Activated CD4-positive, alpha-beta T cell treated with anti-CD3 and anti-CD28 coated beads, Interleukin-2, amount 50 U/mL, for 16 hours (primary cell): ENCODE data around the gene FBXW11.
"Not testable (repeated sequence)": the region's sequence is repeated elsewhere in the genome, so short reads cannot be mapped to it uniquely, and the experiment has no call there.

ENCODE experiments used
- DNase-seq: peaks from one replicate; pipeline ENCODE4 v3.0.0-alpha.2; 2020

FBXW11 gene

DNA sequence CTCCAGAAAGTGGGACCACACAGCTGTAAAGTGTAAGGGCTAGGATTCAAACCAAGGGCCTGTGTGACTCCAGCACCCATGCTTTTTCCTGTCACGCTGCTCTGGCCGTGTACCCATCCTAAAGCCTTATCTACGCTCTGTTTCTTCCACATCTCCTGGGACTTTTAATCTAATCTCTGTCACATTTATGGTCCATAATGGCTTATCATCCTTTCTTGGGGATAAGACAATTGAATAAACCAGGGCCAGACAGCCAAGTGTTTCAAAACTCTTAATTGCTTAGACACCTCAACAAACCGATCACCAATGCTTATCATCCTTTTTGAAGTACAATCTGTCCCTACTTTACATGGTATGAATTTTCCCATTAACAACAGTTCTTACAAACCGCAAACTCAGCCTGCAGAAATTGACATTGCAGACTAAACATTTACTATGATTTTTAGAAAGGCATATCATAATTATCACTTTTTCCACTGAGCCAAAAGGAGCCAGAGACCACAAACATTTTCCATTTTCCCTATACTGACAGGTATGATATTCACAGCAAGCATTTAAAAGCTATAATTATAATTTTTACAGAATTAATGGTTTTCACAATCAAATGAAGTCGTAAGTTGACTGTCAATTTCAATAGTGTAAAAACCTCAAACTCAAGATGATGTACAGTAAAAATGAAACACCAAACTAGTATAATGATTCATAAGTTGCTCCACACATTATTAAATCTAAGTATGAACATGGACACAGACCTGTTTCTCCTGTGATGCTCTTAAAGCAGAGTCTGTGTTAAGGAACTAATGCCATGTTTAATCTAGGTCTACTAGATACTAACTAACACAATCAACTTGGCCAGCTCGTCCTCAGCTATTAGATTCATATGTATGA lies 99.5 kb downstream of the FBXW11 start:
- peak; percentile 75 for DNase-seq

DNA sequence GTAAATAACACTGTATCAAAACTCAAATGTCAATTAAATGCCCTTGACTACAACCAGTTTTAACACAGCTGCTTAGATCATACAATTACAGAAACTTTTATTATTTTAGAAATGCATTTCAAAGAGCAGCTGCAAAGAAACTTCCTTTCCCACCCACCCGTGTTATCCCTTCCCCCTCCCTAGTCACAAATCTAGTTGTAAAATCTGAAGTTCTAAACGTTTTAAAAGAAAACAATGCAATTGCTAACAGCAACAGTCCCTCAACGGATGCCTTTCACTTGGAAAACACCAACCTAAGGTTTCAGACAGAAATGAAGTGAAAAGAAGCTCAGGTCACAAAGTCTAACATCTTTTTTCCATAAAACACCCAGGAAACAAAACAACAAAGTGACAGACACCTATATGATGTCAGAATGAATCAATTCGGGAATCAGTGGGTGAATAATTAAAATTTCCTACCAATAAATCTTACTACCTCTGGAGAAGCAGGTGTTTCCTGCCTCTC lies 100.3 kb downstream of the FBXW11 start:
- peak; percentile 25 for DNase-seq

DNA sequence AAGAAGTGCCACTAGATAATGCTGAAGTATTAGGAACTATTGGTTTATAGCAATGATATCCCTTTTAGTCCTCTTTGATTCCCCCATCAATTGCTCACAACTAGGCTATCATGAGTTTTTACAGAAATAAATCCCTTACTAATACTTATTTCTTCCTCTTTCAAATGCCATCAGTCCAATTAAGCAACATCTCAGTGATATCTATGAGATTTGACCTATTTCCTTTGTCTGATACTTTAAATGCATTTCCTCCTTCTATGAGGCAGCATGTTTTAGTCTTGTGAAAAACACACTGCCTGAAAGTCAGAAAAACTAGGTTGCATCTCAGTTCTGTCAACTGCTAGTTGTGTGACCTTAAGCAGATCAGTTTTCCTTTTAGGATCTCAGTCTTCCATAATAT lies 101.6 kb downstream of the FBXW11 start:
- no peak for DNase-seq

DNA sequence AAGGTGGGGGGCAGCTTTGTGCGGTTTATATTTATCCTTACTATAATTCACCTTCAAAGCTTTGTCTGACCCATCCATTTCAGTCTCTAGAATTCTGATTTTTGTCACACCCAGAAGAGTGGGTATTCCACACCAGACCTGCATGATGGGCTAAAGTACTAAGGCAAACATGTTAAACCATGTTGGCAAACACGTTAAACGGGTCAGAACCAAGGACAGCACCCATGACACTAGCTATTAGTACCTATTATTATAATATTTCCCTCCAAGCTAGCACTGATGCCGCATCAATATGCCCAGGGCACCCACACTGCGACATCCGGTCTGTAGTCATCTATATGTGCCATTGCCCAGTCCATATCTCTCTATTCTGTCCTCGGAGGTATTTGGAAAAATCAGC lies 104.7 kb downstream of the FBXW11 start:
- no peak for DNase-seq

DNA sequence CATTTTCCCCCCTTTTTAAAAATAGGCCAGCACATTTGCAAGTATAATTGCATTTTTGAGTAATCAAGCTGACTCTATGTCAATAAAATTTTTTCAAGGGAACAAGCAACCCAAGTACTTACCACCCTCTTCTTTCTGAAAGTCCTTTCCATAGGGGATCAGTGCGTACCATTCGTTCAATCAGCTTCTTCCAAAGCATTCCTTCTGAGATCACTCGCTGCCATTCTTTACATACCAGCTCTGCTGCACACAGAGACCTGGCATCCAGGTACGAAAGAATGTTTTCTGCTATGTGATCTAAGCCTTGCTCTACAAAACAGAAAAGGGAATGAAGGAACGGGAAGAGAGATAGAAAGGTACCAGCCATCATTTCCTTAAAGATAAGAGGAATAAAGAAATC lies 106.6 kb downstream of the FBXW11 start:
- no peak for DNase-seq

DNA sequence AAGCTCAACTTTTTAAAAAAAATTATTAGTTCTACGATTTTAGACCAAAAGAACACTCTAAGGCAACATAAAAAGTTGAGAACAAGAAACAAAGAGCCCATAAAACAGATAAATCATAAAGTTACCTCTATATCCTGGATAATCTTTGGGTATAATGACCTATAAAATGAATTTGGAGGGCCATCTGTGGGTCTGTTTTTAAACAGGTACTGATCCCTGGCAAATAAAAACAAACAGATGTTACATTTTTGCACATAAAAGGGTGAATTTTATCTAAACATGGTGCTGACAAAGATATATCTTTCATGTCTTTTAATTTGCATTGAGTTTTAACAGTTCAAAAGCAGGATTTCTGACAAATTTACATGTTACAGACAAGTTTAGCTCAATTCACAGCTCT lies 107.6 kb downstream of the FBXW11 start:
- no peak for DNase-seq

DNA sequence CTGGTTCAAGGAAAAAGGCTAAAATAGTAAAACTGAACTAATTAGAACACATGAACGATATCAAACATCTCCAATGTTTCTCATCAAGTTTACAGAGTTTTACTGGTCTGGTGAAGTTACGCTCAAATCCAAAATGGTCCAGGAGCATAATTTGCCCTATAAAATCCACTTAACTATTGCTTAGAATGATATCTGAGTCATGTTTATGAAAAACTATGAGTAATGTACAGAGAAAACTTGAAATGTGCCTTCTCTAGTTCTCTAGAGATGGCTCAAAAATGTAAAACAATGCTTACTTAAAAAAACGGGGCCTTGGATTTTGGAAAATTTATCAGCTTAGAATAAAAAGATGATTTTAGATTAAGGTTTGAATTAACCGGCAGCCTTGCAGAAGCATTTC lies 108.1 kb downstream of the FBXW11 start:
- DNase-seq, result no peak

DNA sequence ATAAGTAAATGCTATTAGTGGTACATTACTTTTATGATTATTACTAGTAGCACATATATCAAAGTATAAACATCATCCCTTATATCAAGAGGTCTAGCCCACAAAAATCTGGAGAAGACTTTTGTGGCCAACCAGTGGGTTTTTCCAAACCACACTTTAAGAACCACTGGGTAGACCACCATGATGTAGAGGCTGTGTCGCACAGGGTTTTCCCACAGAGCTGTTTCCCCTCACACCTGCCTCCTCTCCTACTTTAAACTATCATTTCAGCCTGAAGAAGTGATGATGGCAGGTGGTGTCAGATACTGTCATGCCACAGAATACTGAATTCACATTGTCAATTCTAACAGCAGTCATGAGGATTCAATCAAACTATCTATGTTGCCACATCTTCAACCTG lies 109.2 kb downstream of the FBXW11 start:
- DNase-seq, result no peak

DNA sequence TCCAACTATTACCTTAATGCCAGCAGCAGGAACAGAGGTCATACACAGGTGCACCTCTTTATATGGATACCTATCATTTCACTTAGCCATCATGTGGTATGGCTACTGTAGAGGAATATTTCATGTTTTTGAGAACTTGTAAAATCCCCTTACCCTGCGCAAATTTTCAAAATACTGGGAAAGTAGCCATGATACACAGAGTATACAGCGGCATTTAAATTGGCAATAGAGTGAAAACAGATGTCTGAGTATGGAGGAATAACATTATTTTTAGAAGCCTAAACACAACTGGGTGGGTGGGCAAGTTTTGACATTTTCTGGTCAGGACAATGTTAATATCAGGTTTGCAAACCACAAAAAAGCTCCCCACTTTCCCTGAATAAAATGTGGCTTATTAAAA lies 111.4 kb downstream of the FBXW11 start:
- DNase-seq, result no peak

DNA sequence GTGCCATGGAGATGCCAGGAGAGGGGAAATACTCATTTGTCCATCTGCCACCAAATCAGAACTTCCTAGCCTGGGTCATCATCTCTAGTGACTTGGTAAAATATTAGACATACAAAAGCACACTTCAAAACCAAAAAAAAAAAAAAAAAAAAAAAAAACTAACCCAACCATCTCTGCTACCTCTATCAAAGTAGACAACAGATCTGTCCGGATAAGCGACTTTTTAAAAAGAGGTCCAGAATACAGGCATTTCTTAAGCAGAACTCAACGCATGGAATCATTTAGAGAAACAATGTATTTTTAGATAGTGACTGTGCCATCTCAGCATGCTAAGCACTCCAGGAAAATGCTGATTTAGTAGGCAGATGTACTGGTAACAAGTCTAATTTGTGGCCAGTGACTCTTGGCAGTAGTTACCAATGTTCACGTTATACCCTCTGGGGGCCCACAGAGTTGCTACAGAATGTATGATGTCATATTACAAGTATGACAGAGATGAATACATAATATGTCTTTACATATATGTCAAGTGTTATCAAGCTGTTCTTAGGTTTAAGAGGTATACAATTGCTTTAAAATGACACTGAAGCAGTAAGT lies 113.0 kb downstream of the FBXW11 start:
- DNase-seq, result no peak

DNA sequence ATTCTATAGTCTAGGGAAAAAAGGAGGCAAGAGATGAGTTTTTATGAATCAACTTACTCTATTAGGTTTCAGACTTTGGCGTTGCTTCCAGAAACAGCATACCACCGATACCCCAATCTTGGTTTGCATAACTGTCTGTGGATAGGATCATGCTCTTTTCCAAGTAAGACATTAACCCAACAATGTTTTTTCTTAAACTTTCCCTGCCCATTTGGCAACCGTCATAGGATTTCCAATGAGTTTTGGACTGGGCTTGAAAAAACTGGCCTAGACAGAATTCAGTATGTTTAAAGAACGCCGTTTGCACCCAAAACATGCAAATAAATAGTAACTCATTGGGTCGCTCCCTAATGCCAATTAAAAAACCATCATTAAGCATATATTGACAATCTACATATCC lies 114.8 kb downstream of the FBXW11 start:
- no peak for DNase-seq

DNA sequence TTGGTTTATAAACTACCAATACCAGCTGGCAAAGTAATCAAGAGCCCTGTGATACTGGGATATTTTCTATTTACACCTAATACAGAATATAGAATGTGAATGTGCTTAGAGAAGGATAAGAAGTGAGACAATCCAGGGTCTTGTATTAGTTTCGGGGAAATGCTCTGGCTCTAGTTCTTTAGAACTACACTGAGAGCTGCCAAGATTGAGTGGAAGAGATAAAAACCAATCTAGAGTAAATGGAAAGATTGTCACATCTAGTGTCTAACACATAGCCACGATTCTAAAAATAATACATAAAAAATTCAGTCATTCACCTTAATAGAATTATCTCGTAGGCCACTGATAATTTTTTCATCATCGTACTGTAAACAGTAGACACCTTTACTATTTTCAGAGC lies 115.3 kb downstream of the FBXW11 start:
- DNase-seq, result no peak

DNA sequence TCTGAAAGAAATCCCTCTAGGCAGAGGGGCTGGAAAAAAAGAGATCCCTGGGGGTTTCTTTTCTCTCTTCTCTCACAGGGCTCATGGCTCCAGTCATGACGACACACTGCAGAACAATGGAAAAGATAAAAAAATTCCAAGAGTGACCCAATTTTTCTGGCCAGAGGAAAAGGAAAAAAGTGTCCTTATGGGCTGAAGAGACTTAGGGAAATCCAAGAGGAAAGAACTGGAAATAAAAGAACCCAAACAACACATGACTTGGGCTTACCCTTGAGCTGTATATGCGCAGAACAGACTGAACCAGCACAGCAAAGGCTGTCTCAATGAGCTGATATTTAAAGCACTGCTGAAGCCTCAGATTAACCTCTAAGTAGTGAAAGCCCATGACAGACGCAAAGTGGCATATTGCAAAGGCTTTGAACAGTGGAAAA lies 118.4 kb downstream of the FBXW11 start:
- DNase-seq, result no peak

DNA sequence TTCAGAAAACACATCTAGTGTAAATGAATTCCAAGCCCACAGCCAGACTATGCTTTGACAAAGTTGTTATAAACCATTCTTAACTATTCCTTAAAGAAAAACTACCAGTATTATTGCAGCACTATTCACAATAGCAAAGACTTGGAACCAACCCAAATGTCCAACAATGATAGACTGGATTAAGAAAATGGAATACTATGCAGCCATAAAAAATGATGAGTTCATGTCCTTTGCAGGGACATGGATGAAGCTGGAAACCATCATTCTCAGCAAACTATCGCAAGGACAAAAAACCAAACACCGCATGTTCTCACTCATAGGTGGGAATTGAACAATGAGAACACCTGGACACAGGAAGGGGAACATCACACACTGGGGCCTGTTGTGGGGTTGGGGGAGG lies 120.4 kb downstream of the FBXW11 start:
- not testable (repeated sequence) for DNase-seq

DNA sequence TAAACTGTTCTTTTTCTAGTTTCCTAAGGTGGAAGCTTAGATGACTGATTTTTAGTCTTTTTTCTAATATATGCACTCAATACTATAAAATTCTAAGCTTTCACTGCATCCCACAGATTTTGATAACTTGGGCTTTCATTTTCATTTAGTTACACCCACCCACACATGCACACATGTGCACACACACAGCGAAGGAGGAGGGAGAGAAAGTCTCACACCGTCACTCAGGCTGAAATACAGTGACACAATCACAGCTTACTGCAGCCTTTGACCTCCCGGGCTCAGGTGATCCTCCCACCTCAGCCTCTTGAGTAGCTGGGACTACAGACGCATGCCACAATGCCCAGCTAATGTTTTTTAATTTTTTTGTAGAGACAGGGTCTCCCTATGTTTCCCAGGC lies 124.3 kb downstream of the FBXW11 start:
- DNase-seq, result no peak

DNA sequence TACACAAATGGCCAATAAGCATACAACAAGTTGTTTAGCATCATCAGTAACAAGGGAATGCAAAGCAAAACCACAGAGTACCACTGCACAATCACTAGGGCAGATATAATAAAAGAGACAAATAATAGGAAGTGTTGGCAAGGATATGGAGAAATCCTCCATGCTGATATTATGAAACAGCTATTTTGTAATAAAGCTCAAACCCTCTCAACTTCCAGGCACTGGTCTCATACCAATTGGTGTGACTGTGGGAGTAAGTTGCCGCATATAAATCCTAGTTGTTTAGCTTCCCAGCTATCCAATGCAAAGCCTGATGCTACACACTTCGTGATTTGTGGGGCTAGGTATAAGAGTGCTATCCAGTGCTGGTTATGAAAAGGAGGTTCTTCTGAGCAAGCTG lies 132.2 kb downstream of the FBXW11 start:
- DNase-seq, result no peak

DNA sequence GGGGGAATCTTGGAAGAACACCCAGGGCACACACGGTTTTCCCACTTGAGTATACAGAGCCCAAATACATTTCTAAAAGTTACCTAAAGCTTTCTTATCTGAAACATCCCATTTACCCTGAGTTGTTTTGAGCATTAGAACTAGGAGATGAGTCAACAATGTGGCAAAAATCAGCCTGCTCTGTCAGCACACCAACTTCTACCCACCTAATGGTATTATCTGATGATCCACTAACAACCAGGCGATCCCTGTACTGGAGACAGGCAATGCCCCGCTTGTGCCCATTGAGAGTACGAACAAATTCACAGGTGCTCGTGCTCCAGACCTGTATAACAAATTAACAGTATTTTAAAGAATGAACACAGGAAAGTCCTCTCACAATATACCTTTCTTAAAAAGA lies 133.8 kb downstream of the FBXW11 start:
- DNase-seq, result no peak

DNA sequence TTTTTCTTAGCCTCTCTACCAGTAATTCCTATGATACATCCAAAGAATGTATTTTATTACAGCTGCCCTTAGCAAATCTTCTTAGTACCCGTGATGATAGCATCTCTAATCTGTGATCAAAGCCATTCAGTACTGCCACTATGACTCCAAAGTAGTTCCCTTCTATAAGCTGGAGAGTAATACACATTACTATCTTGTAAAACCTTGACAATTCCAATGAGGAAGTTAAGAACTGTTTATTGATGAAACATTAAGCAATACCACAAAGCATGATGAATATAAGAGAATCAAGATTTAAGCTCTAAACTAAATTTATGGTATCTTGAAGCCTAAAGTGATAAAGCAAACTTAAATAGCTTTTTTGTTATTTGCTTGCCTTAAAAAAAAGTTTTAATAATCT lies 134.7 kb downstream of the FBXW11 start:
- DNase-seq, result no peak

DNA sequence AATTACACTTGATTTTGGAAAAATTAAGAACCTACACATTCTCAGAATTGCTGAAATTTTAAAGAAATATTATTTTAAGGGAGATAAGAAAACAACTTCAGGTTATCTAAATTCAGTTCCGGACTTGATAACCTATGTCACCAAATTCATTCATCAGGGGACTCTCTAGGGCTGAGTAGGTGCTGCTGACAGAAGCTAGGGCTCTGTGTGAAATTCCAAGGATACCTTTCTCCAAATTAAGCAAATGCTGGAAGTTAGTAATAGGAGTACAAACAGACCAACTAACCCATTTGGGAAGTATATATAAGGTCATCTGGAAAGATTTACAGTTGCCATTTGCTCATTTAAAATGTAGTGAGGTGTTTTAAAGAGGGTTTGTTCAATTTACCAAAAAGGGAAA lies 136.5 kb downstream of the FBXW11 start:
- DNase-seq, result no peak

DNA sequence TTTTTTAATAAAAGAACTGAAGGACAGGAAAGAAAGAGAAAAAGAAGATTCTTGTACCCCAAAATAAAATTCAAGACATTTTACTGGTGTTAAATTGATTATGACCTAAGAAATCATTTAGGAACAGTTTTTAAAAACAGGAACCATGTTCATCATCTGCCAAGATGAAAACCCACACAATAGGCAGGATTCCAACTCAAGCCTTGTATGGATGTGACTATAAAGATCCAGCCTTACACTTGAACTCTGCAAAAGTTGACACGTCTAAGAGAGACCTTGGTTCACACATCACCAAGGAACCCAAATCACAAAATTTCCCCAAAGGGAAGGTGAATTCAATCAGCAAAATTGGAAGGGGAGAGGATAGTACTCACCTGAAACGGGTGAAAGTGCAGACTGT lies 138.2 kb downstream of the FBXW11 start:
- no peak for DNase-seq

DNA sequence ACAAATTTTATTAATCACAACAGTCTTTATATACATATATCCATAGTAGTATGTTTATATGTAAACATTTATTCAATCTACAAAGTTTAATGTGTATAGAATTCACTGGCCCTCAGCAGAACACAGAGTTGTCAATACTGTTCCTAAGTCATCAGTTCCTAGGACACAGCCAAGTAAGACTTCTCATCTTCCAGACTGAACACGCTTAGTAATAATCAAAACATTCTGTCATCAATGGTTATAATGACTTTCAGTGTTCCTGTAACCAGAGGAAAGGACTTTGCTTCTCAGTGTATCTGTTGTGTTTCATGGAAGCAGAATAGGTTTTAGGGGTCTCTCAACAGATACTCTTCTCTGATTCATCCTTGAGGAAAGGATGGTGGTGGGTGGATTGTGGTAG lies 138.7 kb downstream of the FBXW11 start:
- DNase-seq, result no peak

DNA sequence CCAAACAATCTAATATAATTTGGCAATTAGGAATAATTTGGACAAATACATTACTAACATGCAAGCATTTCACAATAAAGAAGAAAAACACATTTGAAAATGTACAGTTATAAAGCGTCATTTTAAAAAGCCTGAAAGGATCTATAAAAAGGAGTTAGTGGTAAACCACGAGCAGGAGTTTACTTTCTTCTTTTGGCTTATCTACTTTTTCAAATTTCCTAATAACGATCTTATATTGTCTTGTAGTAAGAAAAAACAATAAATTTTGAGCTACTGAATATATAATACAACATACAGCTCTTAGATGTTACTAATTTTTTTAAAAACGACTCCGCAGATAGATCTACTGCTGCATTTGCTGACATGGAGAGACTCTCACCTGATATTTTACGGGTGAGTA lies 141.0 kb downstream of the FBXW11 start:
- DNase-seq, result no peak

DNA sequence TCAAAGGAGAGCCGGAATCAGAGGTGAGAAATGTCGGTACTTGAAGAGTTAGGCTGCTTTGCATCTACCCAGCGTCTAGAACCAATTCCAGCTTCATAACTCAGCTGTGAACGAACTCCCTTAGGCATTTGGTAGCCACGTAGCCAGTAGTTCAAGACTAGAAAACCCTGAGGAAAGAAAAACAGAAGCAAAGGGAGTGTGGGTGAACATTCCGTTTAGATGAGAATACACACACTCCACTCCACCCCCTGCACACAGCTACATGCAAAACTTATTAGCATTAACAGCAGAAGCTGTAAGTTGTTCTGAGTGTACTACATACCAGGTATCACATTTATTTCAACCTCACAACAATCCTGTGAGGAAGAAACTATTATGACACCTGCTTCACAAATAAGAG lies 142.5 kb downstream of the FBXW11 start:
- DNase-seq, result no peak

DNA sequence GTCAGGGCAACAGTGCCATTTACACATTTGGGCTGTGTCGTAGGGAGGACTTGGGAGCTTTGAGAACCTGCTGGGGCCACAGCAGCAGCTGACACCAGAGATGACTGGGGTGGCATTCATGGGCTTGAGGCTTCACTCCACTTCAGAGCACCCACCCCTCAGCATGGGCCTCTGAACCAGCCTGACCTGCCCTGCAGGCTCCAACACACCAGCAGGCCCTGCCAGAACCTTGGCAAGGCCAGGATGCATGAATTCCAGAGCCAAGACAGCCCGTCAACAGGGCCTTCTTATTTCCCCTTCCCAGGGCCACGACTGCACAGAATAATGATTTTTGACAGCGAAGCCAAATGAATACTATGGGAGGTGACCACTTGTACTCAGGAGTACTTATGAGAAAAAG lies 143.8 kb downstream of the FBXW11 start:
- no peak for DNase-seq

DNA sequence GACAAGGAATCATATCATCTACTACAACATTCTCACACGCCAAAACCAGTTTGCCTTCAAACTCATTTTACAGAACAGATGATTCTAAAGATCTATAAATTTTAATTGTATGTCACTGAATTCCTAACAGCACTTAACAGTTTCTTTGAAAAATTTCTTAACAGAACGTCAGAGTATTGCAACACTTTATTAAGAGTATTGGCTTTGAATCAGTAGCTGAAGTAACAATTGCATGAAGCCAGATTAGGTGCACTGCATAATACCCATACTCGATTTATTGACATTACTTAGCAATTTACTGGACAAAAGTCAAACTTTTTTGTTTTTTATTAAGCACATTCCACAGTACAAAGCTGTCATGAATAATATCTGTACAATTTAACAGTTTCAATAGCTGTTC lies 145.1 kb downstream of the FBXW11 start:
- DNase-seq, result no peak
